Fibroblast of skin of right quadriceps (primary cell): ENCODE measurements around the gene RRP1B.
"Not testable (repeated sequence)": the region's sequence is repeated elsewhere in the genome, so short reads cannot be mapped to it uniquely, and the experiment has no call there.

Source experiments
- DNase-seq: peaks from one replicate; pipeline ENCODE4 v3.0.0-alpha.2; 2013

Gene RRP1B

GRCh38 chr21:43702785-43703034 is 43.4 kb downstream of the RRP1B start:
- peak; percentile 32 for DNase-seq

DNA sequence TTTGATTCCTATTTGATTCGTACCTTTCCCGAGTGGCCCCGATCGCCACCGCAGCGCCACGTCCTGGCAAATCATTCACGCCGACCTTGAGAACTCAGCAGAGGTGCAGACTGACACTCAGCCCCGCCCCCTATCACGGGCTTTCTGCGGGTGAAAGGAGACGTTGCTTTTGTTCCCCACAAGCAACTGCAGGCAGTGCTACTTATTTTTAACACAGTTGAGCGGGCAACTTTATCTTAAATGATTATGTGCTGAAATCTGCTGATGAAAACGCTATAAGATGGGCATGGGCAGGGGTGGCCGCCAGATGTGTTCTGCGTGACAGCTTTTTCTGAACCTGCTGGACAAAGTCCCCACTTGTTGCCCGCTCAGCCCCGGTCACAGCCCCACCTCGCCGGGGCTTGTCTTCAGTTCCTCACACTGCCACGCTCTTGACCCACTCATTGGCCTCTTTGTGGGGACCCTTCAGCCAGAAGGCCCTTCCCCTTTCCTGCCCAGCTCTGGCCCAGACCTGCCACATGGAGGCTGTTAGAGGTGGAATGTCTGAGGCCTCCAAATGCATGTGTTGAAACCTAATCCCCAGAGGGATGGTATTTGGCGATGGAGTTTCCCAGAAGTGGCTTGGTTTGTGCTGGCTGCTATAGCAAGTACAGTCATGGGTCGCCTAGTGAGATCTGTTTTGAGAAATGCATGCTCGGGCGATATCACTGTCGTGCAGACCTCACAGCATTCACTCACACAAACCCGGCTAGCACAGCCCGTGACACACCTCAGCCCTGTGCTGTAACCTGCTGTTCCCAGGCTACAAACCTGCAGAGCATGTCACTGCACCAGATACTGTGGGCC is 43.9 kb downstream of the RRP1B start:
- peak; percentile 81 for DNase-seq

GRCh38 chr21:43707462-43707861 is 48.1 kb downstream of the RRP1B start:
- DNase-seq: no peak

DNA sequence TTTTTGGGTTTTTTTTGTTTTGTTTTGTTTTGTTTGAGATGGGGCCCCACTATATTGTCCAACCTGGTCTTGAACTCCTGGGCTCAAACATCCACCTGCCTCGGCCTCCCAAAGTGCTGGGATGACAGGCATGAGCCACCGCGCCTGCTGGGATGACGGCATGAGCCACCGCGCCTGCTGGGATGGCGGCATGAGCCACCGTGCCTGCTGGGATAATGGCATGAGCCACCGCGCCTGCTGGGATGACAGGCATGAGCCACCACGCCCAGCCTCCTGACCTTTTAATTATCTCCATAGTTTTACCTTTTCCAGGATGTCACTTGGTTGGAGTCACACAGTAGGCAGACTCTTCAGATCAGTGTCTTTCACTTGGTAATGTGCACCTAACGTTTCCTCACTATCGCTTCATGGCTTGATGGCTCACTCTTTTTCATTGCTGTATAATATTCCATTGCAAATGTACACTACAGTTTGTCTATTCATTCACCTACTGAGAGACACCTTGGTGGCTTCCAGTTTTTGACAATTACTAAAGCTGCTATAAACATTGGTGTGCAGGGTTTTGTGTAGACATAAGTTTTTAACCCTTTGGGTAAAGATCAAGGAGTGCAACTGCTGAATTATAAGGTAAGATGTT is 49.5 kb downstream of the RRP1B start:
- no peak for DNase-seq

DNA sequence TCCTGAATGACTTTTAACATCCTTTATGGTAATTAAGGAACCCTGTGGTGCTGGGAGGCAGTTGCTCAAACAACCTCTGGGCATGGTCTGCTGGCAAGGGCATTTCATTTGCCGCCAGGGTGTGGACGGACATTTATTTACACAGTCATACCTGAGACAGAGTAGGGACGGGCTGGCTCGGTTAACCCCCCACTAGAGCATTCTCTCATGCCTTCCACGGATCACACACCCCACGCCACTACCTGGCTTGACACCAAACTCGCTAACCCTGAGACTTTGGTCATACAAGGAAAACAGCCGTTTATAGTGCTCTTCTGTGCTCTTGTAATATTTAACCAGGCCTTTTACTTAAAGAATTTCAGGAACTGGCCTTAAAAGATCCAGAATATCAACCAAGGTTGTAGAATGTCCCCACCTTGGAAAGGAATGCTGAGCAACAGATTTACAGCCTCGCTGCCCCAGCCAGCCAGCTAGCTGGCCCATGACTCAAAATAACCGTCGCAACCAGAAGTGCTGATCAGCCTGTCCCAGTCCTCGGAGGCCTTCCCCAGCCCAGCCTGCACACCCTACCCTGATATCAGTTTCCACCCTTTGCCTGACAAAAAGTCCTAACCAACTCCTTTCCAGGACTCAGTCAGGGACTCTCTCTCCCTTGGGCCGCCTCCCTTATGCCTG is 53.0 kb downstream of the RRP1B start:
- peak; percentile 64 for DNase-seq

GRCh38 chr21:43713123-43713522 is 53.8 kb downstream of the RRP1B start:
- DNase-seq: not testable (repeated sequence)

DNA sequence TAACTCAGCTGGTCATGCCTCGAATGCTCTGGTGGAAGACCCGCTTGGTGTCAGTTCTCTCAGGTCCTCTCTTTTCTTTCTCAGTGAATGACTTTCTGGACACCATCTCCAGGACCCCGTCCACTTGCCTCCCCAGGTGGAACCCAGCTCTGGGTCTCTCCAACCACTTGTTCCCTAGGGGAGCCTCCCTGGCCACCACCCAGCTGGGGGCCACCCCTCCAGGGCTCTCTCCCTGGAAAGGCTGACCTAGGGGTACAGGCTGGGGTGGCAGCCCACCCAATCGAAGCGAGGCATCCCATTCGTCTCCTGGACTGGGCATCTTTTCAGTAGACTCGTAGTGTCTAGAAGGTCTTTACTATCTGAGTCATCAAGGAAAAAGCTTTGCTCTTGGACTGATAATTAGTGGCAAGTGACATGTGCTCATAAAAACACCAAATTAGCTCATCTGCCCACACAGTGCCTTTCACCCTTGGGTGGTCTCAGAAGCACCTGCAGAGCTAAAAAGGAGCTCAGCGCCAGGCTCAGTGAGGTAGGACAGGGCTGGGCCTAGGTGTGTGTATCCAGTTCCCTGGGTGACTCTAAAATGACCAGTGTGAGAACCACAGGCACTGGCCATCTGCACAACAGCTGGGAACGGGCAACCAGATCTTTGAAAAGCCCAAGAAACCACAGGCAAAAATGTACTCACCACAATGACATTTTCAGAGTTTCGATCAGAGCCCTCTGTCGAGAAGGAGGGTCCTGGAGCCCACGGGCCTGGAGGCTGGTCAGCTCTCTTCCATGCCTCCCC is 57.2 kb downstream of the RRP1B start:
- peak; percentile 30 for DNase-seq

- no peak for DNase-seq
These were observed 58.0 kb downstream of the RRP1B start for GRCh38 chr21:43717166-43717853.

DNA sequence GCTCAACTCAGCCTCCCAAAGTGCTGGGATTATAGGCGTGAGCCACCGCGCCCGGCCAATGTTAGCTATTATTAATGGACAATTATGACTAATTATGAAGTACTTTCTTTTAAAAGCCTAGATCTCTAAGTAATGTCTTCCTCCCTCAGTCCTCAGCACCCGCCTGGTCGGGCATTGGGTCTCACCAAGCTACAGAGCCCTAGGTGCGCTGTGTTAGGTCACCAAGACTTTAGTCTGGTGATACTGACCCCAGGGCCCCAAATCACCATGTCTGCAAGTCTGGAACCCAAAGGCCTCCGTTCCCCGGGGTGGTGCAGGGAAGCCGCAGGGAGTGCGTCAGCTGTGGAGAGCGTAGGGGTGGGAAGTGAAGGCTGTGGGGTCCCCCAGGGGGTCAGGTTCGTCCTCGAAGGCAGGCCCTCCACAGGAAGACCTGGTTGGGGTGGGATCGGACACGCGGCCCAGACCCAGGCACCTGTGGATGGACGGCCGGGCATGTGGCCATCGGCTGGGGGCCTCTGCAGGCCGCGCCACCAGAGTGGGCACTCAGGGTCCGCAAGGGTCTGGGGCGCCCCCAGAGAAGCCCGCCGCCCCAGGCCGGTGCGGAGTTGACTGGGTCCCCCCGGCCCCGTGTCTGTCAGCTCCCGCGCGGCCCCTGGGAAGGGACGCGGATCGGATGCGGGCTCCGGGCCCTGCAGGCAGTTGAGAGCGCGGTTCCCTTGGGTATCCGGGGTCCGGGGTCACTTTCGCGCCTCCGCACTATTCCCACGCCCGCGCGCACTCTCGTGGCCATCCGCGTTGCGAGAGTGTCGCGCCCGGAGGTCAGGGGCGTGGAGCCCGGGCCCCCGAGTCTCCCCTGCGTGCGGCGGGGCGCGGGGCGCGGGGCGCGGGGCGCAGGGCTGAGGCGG is 58.9 kb downstream of the RRP1B start:
- DNase-seq: no peak

GRCh38 chr21:43718872-43719747 is 59.8 kb downstream of the RRP1B start, which contains the start of gene PDXK:
TSS of gene PDXK (plus strand) at chr21:43719129. CDS start at chr21:43719295, 166 bp downstream.
- DNase-seq: peak; percentile 80

DNA sequence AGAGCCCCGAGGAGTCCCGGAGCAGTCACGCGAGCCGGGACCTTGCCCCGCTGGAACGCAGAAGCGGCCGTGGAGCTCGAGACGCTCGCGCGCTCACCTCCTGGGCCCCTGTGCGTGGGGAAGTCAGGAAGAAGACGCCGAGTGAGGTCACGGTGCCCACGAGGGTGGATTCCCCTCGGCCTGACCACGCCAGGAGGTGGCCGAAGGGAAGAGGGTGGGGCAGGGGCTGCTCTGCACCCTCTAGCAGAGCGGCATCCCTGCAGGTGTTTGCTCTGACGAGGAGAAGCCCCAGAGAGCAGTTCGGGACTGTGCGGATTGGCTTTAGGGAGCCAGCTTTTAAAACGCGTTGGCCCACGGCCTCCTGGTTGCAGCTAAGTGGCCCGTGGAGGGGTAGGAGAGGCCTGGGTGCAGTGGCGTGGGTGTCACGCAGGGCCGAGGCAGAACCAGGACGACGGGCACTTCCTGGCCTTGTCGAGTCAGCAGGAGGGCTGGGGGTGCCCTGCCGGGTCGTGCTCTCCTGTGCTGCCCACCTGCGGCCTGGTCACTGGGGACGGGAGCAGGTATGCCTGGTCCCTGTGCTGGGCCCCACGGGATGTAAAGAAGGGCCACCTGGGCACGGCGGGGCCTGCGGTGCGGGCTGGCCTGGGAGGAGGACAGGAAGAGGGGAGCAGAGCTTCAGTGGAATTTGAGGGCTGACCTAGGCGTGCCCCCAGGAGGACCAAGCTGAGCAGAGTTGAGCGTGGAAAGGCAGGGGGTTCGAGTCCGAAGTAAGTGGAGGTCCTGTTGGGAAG is 60.6 kb downstream of the RRP1B start:
- DNase-seq: no peak

DNA sequence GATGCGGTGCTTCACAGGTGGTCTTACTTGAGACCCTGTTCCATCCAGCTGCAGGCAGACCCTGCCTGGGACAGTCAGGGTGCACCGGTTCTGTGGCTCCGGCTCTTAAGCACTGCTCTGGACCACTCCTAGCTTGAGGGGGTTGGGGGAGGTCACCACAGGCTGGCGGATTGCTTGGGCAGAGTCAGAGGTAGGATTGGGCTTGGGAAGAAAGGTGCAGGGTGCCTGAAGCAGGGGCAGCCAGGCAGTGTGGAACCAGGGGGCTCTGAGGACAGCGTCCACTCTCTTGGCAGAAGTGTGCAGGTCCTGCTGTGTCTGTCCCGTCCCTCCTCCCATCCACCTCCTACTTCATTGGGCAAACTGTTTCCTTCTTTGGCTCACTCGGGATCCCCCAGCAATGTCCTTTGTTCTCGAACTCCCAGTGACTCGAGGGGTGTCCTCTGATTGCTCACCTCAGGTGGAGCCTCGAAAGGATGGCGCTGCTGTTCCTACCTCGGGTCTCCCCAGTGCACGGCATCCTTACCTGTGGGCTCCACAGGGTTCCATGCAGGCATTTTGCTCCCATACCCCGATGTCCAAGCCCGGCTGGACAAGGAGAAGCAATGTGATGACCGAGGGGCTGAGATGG is 61.3 kb downstream of the RRP1B start:
- no peak for DNase-seq

DNA sequence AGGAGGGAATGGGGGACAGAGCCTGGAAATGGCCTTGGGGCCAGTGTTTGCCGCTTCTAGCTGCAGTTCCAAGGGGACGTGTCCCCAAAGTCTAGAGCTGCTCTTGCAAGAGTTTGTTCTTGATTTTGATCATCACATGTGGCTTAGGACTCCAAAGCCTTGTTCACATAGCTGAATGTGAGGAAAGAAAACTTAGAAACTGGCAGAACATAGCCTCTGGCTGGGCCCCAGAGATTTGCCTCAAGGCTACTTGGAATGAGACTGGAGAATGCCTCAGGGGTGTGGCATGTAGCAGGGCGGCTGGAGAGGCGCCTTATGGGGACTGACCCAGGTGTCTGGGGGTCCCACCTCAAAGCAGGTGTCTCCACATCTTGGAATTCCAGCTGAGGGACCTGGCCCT is 61.8 kb downstream of the RRP1B start:
- no peak for DNase-seq

DNA sequence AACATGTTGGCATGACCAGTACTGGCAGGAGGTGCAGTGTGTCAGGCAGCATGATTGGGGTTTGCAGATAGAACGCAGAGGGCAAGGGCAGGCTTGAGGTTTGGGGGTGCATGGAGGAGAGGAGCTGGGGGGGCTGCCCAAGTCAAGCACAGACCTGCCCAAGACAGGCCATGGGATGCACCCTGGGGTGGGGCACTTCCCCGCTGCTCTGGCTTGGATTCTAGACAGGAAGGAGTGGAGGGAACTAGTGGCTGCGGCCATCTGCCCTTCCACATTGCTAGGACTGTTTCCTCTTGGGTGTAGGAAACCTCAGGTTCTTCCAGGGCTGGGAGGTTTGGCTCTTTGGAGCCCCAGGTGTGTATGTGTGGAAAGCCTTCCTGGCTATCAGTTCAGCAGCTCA is 62.6 kb downstream of the RRP1B start:
- DNase-seq: no peak

DNA sequence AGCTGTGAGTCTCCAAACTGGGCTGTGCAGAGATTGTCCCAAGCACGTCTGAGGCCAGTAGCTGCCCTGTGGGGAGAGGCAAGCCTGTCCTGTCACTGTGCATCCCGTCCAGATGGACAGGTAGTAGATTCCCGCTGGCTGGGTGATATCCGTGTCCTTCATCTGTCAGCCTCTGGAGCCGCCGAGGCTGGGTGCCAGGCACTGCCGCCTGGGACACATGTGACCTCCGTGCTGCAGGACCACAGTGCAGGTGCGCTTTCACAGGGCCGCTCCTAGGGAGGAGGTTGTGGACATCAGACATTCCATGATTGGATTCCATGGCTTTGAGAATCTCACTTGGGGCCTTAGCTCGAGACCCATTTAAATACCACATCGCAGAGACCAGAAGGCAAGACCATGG is 64.3 kb downstream of the RRP1B start:
- DNase-seq: no peak

- DNase-seq: no peak
These were observed 67.5 kb downstream of the RRP1B start for GRCh38 chr21:43726686-43727518.

DNA sequence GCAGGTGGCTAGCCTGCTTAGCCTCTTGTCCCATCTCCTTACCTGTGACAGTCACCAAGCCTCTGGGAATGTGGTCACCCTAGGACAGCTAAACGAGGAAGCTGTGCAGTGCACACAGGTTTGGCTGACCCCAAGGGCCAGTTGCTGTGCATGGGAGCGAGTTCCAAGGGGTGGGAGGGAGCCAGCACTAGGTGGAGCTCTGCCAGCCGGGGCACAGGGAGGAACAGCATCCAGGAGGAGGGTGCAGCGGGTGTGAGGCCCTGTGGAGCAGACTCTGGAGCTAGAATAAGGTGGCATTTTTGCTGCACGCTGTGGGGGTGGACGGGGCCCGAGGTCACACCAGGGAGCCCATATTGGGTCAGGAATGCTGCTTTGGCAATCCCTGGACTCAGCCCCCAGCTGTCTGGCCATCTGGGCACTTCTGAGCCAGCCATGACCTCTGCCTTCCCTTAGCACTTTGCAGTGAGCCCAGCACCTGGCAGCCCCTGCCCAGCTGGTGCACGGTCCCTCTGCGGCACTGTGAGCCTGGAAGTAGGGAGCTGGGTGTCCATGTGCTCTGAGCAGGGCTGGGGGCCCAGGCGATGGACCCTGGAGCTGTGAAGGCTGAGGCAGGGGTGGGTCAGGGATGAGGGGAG is 68.3 kb downstream of the RRP1B start:
- no peak for DNase-seq

DNA sequence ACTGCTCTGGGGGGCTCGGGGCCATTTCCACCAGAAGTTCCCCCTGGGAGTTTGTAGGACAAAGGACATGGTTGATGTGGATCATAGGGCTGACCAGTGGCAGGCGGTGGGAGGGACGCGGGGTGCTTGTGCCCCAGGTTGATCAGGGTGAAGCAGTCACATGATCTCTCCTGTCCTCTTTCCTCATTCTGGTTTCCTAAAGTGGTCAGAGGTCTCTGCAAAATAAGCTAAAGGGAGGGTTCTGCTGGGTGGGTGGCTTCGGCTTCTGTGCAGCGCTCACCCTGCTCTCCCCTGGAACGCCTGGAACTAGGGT is 68.8 kb downstream of the RRP1B start:
- DNase-seq: no peak
